ACHN (cell line): Measurements from ENCODE around the gene CKAP2L.
A peak's percentile ranks its signal among the peaks of the same experiment; 100 is the strongest.
"Not testable (repeated sequence)": the region's sequence is repeated elsewhere in the genome, so short reads cannot be mapped to it uniquely, and the experiment has no call there.

Source experiments
- DNase-seq: peaks from one replicate; pipeline ENCODE4 v3.0.0-alpha.2; 2015
- in situ Hi-C: cut with HindIII; loops from 2 replicates; pipeline ENCODE4 v1.10.0; 2017; ENCODE audit warnings: low sequenced_read_pairs, low pct_ligation_motif_present, low pct_unique_long_range_greater_than_20kb

CKAP2L gene

DNA sequence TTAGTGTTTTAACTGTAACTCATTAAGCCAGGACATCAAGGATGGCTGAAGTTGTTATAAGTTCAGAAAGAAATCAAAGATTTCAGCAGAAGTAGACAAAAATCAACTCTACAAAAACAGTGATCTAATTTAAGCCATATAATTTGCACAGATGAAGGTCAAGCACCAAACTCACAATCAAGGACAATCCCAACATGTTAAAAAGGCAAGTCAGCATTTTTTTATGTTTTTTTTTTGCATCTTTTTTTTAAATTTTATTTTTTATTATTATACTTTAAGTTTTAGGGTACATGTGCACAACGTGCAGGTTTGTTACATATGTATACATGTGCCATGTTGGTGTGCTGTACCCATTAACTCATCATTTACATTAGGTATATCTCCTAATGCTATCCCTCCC lies 48.3 kb downstream of the CKAP2L start:
- in situ Hi-C loops, DNase-seq: not testable (repeated sequence)

DNA sequence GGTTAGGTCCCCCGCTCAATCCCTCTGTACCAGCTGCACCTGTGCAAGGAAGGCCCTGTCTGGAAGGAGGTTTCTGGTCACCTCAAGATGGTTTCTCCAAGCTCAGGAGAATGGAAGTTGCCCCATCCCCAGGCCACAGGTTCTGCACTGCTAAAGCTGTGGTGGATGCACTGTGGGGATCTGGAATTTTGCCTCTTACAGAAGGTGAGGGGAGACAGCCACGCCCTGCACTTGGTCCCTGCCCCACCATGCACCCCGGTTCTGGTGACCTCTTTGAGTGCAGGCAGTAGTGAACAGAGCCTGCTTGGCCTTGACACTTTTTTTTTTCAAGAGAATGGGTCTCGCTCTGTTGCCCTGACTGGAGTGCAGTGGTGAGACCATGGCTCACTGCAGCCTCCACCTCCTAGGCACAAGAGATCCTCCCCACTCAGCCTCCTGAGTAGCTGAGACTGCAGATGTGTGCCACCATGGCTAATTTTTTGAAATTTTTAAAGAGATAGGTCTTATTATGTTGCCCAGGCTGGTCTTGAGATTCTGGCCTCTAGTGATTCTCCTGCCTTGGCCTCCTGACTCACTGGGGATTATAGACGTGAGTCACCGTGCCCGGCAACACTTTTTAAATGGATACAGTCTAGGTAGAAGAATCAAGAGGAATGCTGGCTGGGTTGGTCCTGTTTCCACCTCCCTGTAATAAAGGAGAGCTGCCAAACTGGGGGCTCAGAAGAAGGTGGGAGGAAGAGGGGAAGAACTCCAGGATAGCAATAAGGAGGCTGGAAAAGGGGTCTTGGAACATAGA lies 49.4 kb downstream of the CKAP2L start:
- DNase-seq: peak; percentile 79
- in situ Hi-C loops: no loop called here

DNA sequence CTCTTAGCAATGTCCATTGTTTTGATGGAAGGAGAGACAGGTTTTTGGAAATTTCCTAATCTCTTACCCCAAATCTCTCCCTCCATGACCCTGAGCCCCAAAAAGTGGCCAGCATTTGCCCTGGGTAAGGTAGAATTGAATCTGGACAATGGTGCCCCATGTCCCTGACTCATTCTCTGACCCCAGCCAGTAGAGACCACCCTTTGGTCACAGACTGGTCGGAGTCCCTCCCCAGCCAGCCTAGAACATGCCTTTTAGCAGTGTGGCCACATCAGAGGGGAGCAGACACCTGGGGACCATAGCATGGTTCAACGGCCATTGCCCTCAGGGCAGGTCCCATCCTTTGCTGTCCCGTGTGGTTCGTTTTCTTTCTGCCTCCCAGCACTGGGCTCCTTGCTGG lies 50.1 kb downstream of the CKAP2L start:
- no peak for DNase-seq
- in situ Hi-C loops: no loop called here

DNA sequence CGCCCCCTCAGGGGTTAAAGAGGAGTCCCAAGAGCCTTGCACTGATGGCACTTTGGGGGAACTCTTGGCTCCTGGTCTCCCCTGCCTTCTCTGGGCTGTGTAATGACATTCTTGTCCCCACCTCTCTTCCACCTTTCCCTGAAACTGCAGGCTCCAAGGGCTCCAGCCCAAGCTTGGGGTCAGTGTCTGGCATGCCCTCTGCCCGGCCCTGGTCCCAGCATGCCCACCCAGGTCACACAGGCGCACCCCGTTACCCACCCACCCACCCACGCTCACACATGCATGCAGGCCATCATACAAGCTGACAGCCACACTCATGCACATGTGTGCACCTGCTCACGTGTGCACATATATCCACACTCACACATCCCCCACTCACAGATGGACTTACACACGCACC lies 50.5 kb downstream of the CKAP2L start:
- in situ Hi-C loops: no loop called here
- DNase-seq: no peak

DNA sequence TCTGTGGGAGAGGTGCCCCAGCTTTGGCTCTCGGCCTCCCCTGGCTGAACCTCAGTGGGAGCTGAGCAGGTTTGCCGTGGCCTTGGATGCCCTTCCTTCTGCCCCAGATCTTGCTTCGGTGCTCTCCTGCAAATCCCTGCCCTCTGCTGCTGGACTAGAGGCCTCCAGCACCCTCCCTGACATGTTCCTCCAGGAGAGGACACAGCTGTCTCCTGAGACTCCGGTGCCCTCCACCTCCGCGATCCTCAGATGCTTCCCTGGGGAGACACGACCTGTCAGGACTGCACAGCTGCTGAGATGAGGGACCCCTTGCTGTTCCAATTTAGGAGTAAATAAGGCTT lies 50.9 kb downstream of the CKAP2L start:
- no peak for DNase-seq

DNA sequence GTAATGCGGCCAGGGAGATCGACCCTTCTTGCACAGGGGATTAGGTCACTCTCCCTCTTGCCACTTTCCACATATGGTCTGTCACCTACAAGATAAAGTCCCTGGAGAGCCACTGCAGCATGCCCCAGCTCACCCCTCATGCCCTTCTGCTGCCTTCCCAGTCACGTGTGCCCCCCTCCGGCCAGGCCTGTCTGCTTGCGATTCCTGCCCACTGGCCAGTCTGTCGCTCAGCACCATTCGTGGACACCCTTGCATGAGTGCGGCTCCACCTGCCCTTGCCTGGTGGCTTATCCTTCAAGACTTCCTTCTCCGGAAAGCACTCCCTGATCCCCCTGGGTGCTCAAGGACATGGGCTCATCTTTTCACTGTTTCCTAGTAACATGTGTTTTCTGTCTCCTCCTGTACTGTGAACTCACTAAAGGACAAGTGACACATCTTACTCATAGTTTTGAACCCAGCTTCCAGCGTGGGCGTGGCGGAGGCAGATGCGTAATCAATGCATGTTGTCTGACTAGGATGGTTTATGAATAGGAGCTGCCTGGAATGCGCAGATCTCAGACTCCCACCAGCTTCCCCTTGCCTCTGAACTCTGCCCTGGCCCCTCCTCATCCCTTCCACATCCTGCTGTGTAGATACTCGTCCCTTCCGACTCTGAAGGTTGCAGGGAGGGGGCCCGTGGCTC lies 51.4 kb downstream of the CKAP2L start:
- in situ Hi-C loops: no loop called here
- DNase-seq: no peak

More for the DNA sequence above, 50.9 kb downstream of the CKAP2L start:
- in situ Hi-C loops: no loop called here

DNA sequence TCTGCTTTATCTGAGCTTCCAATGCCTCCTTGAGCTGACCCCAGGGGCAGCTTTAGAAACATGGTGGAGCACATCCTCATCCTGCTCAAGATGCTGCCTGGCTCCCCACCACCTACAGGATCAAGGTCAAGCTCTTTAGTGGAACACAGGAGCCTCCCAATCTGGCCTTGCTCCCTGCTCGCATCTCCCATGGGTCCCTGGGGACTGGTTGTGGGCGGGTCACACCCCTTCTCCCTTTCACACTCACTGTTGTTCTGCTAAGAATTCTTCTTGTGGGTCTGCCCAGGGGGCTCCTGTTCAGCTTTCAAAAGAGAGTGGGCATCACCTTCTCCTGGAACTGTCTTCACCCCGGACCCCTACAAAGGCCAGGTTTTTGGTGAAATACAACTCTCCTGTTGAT lies 51.9 kb downstream of the CKAP2L start:
- no peak for DNase-seq
- in situ Hi-C loops: no loop called here

DNA sequence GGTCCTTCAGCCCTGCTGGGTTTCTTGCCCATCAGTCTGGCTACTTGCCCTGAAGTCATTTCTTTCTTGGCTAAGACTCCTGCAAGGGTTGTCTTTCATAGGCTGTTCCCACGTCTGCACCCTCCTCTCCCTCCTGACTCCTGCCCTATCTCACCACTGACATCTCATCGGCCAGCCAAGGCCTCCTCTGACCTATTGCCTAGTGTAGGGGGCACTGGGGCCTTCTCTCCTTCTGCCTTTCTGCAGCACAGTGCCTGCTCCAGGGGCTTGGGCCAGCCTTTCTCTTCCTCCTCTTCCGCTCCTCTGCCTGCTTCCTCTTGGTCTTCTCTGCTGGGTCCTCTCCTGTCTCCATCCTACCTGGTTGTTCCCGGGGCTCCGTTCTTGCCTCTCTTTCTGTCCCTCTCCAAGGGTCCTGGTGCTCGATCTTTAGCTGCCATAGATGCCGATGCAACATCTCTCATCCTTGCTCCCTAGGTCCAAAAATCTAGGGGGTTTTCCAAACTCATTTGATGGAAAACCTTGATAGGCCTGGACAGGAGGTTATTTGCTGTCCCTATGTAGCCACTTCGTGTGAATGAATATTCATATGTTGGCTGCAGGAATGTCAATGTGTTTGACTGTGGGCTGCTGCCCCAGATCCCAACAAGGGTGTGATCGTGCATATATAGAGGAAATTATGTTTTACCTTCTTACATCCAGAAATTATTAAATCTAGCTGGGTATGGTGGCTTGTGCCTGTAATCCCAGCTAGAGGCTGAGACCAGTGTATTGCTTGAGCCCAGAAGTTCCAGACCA lies 53.3 kb downstream of the CKAP2L start:
- no peak for DNase-seq
- in situ Hi-C loops: no loop called here

DNA sequence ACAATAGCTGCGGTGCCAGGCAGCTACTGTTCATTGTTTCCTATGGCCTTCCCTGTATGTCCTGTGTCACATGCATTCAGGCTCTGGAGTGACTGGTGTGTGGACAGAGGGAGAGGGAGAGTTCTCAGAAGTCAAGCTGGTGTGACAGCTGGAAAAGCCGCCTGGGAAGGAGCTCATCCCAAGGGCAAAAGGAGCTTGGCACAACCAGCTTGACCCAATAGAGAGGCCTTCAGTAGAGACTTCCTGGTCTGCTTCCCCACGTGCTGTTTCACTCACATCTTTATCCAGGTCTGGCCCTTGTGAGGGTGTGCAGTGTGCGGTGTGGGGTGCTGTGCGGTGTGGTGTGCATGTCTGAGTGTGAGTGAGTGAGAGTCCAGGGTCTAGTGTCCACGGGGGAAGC lies 54.7 kb downstream of the CKAP2L start:
- in situ Hi-C loops: no loop called here
- no peak for DNase-seq

DNA sequence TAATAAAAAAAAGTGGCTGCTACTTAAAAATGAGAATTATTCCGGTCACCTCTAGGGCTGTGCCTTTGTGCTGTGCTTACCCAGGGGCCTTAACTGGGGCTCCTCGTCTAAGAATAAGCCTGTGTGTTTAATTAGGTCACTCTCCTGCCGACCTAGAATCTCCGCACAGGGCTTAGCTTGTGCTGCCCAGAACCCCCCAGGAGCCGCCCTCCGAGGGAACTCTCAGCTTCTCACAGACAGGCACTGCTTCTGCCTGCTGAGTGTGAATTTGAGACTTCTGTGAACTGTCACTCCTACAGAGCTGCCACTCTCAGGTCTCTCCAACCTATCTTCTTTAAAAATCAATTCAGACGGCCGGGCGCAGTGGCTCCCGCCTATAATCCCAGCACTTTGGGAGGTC lies 55.4 kb downstream of the CKAP2L start:
- in situ Hi-C loops: no loop called here
- DNase-seq: no peak

DNA sequence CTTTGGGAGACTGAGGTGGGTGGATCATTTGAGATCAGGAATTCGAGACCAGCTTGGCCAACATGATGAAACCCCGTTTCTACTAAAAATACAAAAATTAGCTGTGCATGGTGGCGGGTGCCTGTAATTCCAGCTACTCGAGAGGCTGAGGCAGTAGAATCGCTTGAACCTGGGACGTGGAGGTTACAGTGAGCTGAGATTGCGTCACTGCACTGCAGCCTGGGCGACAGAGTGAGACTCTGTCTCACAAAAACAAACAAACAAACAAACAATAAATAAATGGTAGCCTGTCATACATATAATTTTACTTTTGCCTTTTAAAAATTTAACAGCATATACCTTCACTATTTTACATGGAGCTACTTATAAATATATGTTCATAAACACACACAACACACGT lies 57.5 kb downstream of the CKAP2L start:
- DNase-seq, in situ Hi-C loops: not testable (repeated sequence)

DNA sequence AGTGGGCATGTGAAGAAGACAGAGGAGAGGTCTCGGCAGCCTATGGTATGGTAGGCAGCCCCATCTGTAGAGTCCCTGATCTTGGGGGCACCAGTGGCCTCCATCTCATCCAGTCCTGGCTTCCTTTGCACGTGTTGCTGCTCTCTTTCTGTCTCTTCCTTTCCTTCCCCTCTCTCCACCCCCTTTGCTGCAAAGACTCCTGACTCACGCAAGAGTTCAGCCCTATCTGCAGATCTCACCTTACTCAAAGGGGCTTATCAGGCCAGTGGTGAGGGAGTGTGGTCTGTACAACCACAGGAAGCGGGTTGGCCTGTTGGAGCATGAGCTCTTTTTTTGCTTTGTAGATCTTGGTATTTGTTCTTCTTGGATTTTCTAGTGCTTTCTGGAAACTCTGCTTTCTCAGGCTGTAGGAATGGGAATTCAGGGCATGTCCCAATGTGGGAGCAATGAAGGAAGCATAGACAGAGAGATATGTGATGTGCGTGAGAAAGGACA lies 58.2 kb downstream of the CKAP2L start:
- DNase-seq: no peak
- in situ Hi-C loops: no loop called here

DNA sequence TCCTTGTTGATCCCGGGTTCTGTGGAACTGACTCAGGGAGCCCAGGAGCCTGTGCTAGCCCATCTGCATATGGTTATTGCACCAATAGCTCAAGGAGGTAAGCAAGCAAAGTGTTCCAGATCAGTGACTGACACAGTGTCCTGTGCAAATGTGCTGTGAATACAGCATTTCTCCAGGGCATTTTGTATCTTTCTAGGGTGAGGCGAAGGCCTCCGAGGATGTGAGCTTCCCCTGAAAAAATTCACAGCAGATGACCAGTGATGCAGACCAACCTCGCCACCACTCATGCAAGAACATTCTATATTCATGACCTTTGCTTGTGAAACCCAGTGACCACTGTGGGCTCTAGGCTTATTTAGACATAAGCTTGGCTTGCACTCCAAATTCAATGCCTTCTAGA lies 58.8 kb downstream of the CKAP2L start:
- in situ Hi-C loops: no loop called here
- DNase-seq: no peak

DNA sequence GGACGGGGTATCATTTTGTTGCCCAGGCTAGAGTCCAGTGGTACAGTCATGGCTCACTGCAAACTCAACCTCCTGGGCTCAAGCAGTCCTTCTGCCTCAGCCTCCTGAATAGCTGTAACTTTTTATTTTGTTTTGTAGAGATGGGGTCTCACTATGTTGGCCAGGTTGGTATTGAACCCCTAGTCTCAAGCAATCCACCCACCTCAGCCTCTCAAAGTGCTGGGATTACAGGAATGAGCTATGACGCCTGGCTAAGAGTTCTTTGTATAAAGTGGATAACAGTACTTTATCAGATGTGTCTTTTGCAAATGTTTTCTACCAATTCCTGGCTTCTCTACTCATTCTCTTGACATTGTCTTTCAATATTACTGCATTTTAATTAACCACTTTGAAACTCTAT lies 60.7 kb downstream of the CKAP2L start:
- in situ Hi-C loops: no loop called here
- DNase-seq: no peak

DNA sequence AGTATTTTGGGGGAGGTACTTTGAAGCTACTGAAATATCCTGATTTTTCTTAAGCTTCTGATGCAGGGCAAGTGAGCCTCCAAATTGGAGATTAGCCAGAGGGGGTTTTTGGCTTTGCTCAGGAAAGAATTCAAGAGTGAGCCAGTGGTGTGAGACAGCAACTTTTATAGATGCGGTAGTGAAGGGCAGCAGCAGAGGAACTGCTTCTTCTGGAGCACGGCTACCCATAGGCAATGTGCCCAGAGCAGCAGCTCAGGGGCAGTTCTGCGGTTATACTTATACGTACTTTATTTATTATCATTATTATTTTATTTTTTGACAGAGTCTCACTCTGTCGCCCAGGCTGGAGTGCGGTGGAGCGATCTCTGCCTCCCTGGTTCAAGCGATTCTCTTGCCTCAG lies 63.4 kb downstream of the CKAP2L start:
- no peak for DNase-seq
- in situ Hi-C loops: no loop called here

DNA sequence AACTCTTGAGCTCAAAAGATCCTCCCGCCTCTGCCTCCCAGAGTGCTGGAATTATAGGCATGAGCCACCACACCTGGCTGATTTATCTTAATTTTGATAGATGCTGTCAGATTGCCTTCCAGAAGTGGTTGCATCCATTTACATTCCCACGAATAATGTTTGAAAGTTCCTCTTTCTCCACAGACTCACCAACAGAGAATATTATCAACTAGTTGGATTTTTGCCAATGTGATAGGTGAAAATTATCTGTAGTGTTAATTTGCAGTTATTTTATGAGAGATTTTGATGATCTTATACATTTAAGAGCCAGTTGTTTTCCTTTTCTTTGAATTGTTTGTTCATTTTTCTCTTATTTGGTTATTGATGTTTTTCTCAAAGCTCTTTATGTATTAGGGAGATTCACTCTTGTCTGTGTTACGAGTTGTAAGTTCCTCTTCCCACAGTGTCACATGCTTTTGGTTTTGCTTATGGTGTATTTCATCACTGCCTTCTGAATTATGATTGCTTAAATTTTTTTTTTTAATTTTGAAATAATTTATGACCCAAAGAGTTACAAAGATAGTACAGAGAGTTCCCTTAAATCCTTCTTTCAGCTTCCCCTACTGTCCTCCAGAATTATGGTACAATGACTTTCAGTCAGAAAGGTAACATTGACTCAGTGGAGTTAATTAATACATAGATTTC lies 64.3 kb downstream of the CKAP2L start:
- in situ Hi-C loops: no loop called here
- no peak for DNase-seq

DNA sequence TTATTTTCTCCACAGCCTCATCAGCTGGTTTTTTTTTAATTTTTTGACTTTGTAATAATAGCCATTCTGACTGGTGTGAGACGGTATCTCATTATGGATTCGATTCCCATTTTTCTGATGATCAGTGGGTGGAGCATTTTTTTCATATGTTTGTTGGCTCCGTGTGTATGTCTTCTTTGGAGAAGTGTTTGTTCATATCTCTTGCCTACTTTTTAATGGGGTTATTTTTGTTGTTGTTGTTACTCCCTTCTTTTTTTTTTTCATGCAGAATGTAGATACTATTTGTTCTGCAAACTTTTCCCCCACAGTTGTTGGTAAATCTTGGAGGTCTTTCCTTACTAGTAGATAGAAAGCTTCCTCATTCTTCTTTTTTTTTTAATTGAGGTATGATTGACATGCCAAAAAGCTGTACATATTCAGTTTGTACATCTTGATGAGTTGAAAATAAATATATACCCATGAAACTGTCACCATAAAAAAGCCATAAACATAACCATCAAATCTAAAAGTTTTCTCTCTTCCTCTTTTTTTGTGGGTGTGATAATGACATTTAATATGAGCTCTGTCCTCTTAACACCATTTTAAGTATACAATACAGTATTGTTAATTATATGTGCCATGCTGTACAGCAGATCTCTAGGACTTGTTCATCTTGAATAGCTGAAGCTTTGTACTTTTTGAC lies 65.4 kb downstream of the CKAP2L start:
- DNase-seq: no peak
- in situ Hi-C loops: no loop called here

DNA sequence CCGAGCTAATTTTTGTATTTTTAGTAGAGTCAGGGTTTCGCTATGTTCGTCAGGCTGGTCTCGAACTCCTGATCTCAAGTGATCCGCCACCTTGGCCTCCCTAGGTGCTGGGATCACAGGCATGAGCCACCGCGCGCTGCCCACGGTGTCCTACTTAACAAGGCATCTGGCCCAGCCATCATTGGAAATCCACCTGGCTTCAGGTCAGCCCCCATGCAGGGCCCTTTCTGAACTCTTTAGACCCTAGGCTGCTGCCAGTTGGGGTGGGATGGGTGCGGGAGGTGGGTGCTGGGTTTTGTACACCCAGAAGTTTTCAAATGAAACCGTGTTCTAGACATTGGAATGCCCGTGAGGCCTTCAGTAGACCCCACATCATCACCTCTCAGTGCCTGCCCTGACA lies 70.2 kb downstream of the CKAP2L start:
- DNase-seq: no peak
- in situ Hi-C loops: no loop called here
